GM18867 (cell line): ENCODE measurements around the gene XRCC4.
"Not testable (repeated sequence)": the region's sequence is repeated elsewhere in the genome, so short reads cannot be mapped to it uniquely, and the experiment has no call there.

Source experiments
- ATAC-seq: cut with Tn5 transposase; IDR thresholded peaks from one replicate; pipeline ENCODE4 v1.9.1; 2021; ENCODE audit warnings: mild to moderate bottlenecking, moderate library complexity; ENCODE audit not compliant: unreplicated experiment

Gene XRCC4

DNA sequence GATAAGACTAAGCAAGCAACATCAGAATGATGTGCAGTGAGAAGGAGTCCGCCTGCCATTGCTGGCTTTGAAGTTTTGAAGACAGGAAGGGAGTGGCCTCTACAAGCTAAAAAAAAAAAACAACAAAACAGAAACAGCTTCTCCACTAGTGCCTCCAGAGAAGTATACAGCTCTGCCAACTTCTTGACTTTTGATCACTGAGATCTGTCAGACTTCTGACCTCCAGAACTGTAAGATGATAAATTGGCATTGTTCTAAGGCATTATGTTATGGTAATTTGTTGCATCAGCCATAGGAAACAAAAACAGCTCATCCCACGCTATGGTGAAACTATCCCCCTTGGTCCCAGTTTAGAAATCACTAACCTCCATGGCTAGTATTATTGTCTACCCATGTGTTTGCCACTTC lies 263.2 kb downstream of the XRCC4 start:
- ATAC-seq: peak; percentile 54

DNA sequence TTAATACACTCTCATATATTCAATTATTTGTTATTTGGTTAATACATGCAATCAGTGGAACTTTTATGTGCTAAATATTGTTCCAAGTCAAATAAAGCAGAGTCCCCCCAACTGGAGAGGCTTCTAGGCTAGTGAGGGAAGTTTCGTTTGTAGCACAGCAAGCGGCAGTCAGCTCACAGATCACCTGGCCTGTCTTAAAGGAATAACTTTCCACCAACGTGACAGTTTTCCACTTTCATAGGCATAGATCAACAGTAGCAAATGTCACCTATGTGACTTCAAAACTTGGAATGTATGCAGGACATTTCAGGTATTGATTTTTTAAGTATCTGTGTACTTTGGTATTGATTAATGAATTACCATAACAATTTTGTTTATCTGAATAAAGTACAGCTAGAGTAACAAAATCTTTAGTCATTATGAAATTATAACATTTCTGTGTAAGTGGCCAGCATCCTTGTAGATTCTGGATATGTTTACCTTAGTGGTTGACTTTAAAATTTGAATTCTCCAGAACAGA lies 264.5 kb downstream of the XRCC4 start:
- ATAC-seq: no peak

DNA sequence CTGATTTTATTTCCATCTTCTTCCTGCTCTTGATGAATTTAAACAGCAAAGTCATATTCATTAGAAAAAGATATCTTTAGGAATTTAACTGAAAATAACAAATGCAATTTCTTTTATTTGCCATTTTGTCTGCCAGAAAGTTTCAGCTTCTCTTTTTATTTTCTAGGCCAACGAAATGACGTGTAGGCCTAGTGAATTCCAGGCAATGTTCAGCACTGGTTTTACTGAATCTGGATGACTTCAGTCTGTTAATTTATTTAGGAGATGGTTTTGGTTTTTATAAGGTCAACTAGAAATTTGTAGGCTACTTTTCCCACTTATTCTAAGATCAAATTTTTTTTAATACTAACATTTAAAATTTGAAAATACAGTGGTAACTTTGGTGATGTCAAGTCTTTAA lies 265.1 kb downstream of the XRCC4 start:
- ATAC-seq: no peak

DNA sequence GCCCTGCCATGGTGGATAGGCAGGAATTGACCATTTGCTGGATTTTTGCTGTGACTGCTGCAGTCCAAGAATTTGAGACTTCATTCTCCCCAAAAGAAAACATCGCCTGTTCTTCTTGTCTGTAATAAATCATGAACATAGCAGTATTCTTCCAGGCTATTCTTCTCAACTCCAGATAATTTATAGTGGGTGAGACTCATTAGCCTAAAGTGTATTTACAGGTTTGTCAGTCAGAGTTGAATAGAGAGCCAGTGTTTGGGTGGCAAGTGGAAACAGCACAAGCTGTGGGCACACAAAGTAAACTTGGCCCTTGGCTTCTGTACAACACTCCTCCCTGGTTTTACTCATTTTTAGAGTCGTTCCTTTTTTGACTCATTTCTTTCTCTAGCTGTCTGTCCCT lies 266.0 kb downstream of the XRCC4 start:
- ATAC-seq: no peak

DNA sequence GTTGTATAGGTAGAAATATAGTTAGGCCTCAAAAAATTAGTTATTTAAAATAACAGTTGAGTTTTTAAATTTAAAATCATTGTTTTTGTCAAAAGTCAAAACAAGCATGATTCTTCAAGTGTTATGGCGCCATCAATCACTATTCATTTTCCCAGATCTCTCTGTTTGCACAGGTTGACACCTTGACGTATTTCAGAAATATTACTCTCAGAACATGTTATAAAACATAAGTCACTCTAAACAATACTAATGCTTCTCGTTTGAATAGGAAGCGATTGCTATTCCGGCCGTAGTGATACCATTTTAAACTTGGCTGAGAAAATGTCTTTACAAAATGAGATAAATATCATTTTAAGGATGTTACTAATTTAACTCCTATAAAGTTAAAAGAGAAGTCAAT lies 268.1 kb downstream of the XRCC4 start:
- ATAC-seq: no peak

DNA sequence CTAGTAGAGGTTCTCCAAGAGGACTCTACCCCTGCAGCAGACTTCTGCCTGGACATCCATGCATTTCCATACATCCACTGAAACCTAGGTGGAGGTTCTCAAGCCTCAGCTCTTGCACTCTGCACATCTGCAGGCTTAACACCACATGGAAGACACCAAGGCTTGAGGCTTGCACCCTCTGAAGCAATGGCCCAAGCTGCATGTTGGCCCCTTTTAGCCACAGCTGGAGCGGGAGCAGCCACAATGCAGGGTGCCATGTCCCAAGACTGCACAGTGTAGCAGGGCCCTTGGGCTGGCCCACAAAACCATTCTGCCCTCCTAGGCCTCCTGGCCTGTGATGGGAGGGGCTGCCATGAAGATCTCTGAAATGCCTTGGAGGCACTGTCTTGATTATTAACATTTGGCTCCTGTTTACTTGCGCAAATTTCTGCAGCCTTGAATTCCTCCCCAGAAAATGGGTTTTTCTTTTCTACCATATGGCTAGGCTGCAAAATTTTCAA lies 271.0 kb downstream of the XRCC4 start:
- ATAC-seq: no peak

DNA sequence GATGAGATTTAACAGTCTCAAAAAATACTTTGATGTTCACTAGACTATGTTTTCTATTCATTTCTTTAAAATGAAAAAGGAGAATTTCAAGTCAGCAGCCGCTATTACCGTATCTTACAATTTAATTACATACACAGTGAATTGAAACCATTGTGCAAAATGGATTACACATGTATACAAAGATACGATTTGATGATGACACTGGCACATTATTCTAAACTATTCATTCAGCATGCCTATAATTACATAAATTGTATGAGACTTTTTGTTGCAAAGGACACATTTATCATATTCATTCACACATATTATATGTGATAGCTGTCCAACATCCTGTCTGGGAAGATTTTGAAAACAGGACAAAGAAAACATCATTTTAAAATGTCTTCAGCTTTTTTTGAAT lies 275.9 kb downstream of the XRCC4 start:
- no peak for ATAC-seq

GRCh38 chr5:83353774-83354173 lies 276.4 kb downstream of the XRCC4 start:
- ATAC-seq: no peak

GRCh38 chr5:83354958-83355357 lies 277.6 kb downstream of the XRCC4 start:
- ATAC-seq: no peak

DNA sequence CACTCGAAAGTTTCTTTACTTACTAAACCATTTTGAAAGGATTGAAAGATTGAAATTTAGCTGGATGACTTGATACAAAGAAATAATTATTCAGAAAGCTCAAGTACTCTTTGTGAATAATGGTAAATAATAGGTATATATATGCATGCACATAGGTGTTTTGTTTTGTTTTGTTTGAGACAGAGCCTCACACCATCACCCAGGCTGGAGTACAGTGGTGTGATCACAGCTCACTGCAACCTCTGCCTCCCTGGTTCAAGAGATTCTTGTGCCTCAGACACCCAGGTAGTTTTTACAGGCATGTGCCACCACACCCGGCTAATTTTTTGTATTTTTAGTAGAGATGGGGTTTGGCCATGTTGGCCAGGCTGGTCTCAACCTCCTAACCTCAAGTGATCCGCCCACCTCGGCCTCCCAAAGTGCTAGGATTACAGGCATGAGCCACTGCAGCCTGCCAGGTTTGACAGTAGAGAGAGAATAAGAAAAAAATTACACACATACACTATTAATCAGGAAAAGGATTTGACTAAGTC lies 278.2 kb downstream of the XRCC4 start:
- not testable (repeated sequence) for ATAC-seq

DNA sequence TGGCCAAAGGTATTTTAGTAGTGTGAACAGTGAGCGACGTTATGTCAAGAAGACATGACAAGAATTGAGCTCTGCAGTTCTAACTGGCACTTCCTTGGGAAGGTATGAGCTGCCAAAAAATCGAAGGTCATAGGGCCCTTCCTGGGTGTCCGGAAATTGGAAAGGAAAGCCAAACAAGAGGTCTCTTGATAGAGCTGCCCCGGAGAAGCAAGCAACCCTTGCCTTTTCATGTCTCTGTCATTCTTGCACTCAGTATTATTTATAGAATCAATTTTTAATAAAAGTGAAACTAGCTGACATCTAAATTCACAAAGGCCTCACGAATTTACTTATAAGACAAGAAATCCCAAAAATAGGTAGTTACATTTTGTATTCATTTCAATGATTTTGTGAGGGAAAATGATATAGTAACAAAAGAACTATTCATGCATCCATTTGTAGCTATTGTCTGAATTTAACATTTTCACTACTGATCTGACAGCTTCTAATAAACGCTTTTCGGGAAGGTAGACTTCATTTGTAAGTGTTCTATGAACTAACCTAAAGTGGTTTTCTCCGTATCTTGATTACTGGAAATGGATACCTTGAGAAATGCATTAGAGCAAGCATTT lies 280.4 kb downstream of the XRCC4 start:
- ATAC-seq: no peak

GRCh38 chr5:83360573-83360972 lies 283.2 kb downstream of the XRCC4 start:
- no peak for ATAC-seq

- ATAC-seq: no peak
These were observed 285.2 kb downstream of the XRCC4 start for GRCh38 chr5:83362526-83362925.

GRCh38 chr5:83363111-83363885 lies 286.0 kb downstream of the XRCC4 start:
- no peak for ATAC-seq

GRCh38 chr5:83363886-83364275 lies 286.5 kb downstream of the XRCC4 start:
- ATAC-seq: no peak

- no peak for ATAC-seq
These were observed 287.3 kb downstream of the XRCC4 start for GRCh38 chr5:83364312-83365299.

- peak; percentile 26 for ATAC-seq
These were observed 291.0 kb downstream of the XRCC4 start for GRCh38 chr5:83368319-83368718.

- ATAC-seq: peak; percentile 49
These were observed 291.5 kb downstream of the XRCC4 start for GRCh38 chr5:83368835-83369234.

- ATAC-seq: no peak
These were observed 293.6 kb downstream of the XRCC4 start for GRCh38 chr5:83370957-83371356.

GRCh38 chr5:83371726-83372125 lies 294.4 kb downstream of the XRCC4 start:
- ATAC-seq: no peak

- no peak for ATAC-seq
These were observed 297.2 kb downstream of the XRCC4 start for GRCh38 chr5:83374547-83374946.
